Measurements from ENCODE around the gene WDFY4. TPM values are rescaled to one million over a fixed set of nuclear protein-coding genes. Genes with fewer than 3 reads are reported as not detected.

WDFY4 gene
- total RNA-seq, 1 experiment from 2014 or later, result 0.22 TPM

GRCh38 chr10:48957361-48958151 lies 272.9 kb downstream of the WDFY4 start:
- Histone ChIP-seq H3K9me2 (ENCODE audit: insufficient read depth) (no peaks in the 10 kb centered on the region), H4K20me1 (ENCODE audit: insufficient read depth) (no peaks in the 10 kb centered on the region), H3K79me2 (ENCODE audit: insufficient read depth, low read length) (no peaks in the 10 kb centered on the region), H3K4me2 (ENCODE audit: low read length) (no peak overlapping the region), H2AFZ (ENCODE audit: low read depth, low read length, poor library complexity, severe bottlenecking) (no peak overlapping the region), H3K9ac (ENCODE audit: low read length) (no peak overlapping the region), H3K36me3 (ENCODE audit: control insufficient read depth in 1 of 2, insufficient read depth in 2 of 2, low read length in 2 of 2) (no peaks in the 10 kb centered on the region), H3K27ac (ENCODE audit: low read depth, low read length) (no peak overlapping the region), H3K4me1 (ENCODE audit: control insufficient read depth in 1 of 2, insufficient read depth in 2 of 2, low read length in 2 of 2) (no peaks in the 10 kb centered on the region), H3K4me3 (replicated peaks in 1 of 2; ENCODE audit: low read depth in 1 of 2, low read length in 2 of 2) (no peak overlapping the region), H3K27me3 (ENCODE audit: insufficient read depth, low read length) (peaks cover 27% of the 10 kb centered on the region), H3K9me3 (ENCODE audit: control insufficient read depth in 1 of 2, insufficient read depth in 1 of 2, low read depth in 1 of 2, low read length in 2 of 2) (no peaks in the 10 kb centered on the region)
- ATAC-seq, result no peak
- DNase-seq (ENCODE audit: low read depth, low spot score), result no peak
- RAD21 ChIA-PET (ENCODE audit: low non-redundant PET in 1 of 2, low total read pairs in 2 of 2, uncharacterized antibody in 2 of 2, unreplicated experiment in 2 of 2), result no interaction called here
- no peak for TF ChIP-seq ZFX (IDR thresholded peaks at IDR 0.05)
- TF ChIP-seq EZH2phosphoT487 (IDR thresholded peaks at IDR 0.05; ENCODE audit: borderline replicate concordance), result no peak
- TF ChIP-seq CBX3 (IDR thresholded peaks at IDR 0.05; ENCODE audit: low read depth), result no peak
- no peak for TF ChIP-seq SP1 (IDR thresholded peaks at IDR 0.05; ENCODE audit: low read depth)
- TF ChIP-seq RAD21 (IDR thresholded peaks at IDR 0.05; ENCODE audit: low read depth), result no peak
- no peak for TF ChIP-seq CEBPB (IDR thresholded peaks at IDR 0.05; ENCODE audit: low read depth)
- no peak for TF ChIP-seq YY1 (IDR thresholded peaks at IDR 0.05; ENCODE audit: extremely low read depth, insufficient replicate concordance, low read depth, low read length)
- TF ChIP-seq EZH2 (IDR thresholded peaks at IDR 0.05), result no peak
- TF ChIP-seq TCF7L2 (IDR thresholded peaks at IDR 0.05; ENCODE audit: borderline replicate concordance, extremely low read depth, insufficient read depth, insufficient read length), result no peak
- no peak for TF ChIP-seq CTCF (IDR thresholded peaks at IDR 0.05 in 2 of 3, conservative IDR thresholded peaks at IDR 0.05 in 1 of 3; ENCODE audit: borderline replicate concordance in 1 of 3, insufficient read depth in 1 of 3, low read depth in 2 of 3, low read length in 2 of 3)
- no peak for TF ChIP-seq EGR1 (IDR thresholded peaks at IDR 0.05; ENCODE audit: low read depth)
- POLR2A ChIA-PET, result no interaction called here
- no TSS peak for BruUV-seq (replicated peaks)
- CTCF ChIA-PET, result no interaction called here
- intact Hi-C loops (cut with micrococcal nuclease), result no loop called here
